Kidney (tissue), 14 donors: Measurements from ENCODE around the gene PEAK1. TPM values are rescaled to one million over a fixed set of nuclear protein-coding genes. Genes with fewer than 3 reads are reported as not detected.

Experiments
- DNase-seq, 5 donors: peaks; one replicate each; pipeline ENCODE4 v3.0.0-alpha.2; 2013 to 2020
- FAIRE-seq: peaks from 2 replicates; lab custom pipeline; 2012; peaks lifted over from hg19 to GRCh38; lab: Jason Lieb, UNC
- H3K27ac ChIP-seq, 2 donors: one replicate each; pipeline ENCODE4 v1.7.0; 2013; ENCODE audit warnings: low read depth in 2 of 2, low read length in 2 of 2, inconsistent platforms in 1 of 2
- H3K27me3 ChIP-seq: one replicate; pipeline ENCODE4 v1.7.1; 2013; ENCODE audit warnings: low read length, inconsistent platforms; ENCODE audit not compliant: control insufficient read depth, insufficient read depth
- H3K36me3 ChIP-seq, 3 donors: one replicate each; pipeline versions ENCODE4 v1.7.0 to v1.7.1; 2013; ENCODE audit warnings: low read length in 3 of 3, control low read depth in 1 of 3, inconsistent platforms in 1 of 3; ENCODE audit not compliant: insufficient read depth in 3 of 3, control insufficient read depth in 2 of 3
- H3K4me1 ChIP-seq, 3 donors: one replicate each; pipeline versions ENCODE4 v1.7.0 to v1.7.1; 2013; ENCODE audit warnings: low read length in 3 of 3, inconsistent platforms in 1 of 3, low read depth in 1 of 3; ENCODE audit not compliant: control insufficient read depth in 2 of 3, insufficient read depth in 2 of 3
- H3K4me3 ChIP-seq, 3 donors: one replicate each; pipeline versions ENCODE4 v1.7.0 to v1.8.1; 2013; ENCODE audit warnings: low read length in 3 of 3, control low read depth in 1 of 3, inconsistent platforms in 1 of 3
- H3K9ac ChIP-seq, 3 donors: one replicate each; pipeline versions ENCODE4 v1.7.0 to v1.7.1; 2013; ENCODE audit warnings: low read length in 3 of 3, control low read depth in 1 of 3, inconsistent platforms in 1 of 3
- H3K9me3 ChIP-seq, 3 donors: one replicate each; pipeline versions ENCODE4 v1.7.0 to v1.7.1; 2013; ENCODE audit warnings: low read length in 3 of 3, control low read depth in 1 of 3, inconsistent platforms in 1 of 3; ENCODE audit not compliant: control insufficient read depth in 2 of 3, insufficient read depth in 1 of 3
- intact Hi-C: fragments of 100-400 bp; cut with DNase I; formaldehyde crosslinking; loops from one replicate; pipeline ENCODE4 v1.11.1; 2022
- polyA plus RNA-seq: library from polyadenylated mRNA; stranded (reverse); fragments of 350-450 nt; fragmentation: Illumina TruSeq; extraction: RNeasy Lipid Tissue Mini Kit (QIAGEN cat#74804); gene quantifications from one replicate; pipeline ENCODE4 v1.2.3, GENCODE V29; 2014; ENCODE audit warnings: low read depth, low replicate concordance; ENCODE audit not compliant: insufficient read depth
- total RNA-seq: library from RNA; stranded (reverse); fragmentation: NEBNext Ultra II Directional; extraction: Animal tissue kit (Norgen Biotek cat#: 25700); gene quantifications from one replicate; pipeline ENCODE4 v1.2.1, GENCODE V29; 2021
- TF ChIP-seq, protein P1 (sequence below): IDR thresholded peaks from 3 replicates; pipeline ENCODE4 v1.5.1; 2012; ENCODE audit warnings: mild to moderate bottlenecking, moderate library complexity, borderline replicate concordance; ENCODE audit not compliant: insufficient read depth; ENCODE audit errors: extremely low read depth
- donor health status: control.
- donor health status: control.
- donor health status: control.
- donor health status: control.
- donor health status: control.
- donor health status: DM: yes; HTN: yes; CAD: no.
- donor health status: Normal renal cell carcinoma (clear cell type).

The PEAK1 gene
- total and polyA plus RNA-seq, 2 donors from 2014 or later = 2.9 to 50.3 TPM

DNA sequence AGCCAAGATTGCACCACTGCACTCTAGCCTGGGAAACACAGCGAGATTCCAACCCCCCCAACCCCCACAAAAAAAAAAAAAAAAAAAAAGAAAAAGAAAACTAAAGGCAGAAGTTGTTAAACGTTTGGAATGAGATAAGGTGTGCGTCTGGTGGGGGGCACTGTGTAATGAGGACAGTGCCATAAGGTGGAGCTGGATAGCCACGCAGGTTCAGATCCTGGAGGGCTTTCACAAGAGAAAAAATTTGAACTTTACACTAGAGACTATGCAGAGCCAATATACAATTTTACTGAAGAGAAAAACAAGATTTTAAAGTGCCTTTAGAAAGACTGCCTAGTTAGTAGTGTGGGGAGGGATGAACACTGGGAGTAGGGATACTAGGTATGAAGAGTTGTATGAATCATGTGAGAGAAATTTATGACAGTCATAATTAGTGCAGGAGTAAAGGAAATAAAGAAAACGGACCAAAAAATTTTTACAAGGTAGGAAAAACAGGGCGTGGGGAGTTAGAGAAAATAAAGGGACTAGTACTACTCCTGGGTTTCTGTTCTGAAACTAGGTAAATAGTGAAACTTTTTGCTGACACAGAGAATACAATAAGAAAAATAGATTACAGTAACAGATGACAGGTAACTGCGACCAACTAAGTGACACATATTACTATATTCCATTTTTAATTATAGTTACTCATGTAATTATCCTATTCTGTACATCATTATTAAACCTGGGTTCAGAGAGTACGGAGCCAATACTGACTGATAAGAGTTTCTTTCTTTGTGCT is 108.1 kb downstream of the PEAK1 start:
- H3K27ac ChIP-seq = no peak overlapping the region
- no peak for FAIRE-seq
- intact Hi-C loops = no loop called here

DNA sequence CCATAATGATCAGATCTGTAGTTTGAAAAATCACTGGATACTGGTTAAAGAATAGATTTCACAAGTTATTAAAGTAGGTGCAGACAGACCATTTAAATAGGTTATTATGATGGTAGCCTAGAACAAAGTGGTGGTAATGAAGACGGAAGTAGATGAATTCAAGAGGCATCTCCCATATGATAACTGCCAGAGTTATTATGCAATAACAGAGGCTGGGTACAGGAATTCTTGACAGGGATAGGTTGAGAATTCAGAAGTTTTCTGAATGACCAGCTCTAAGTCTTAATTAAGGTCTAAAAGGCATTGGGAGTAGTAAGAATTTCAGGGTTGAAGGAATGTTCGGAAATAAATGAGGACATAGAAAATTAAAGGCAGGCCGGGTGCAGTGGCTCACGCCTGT is 108.9 kb downstream of the PEAK1 start:
- Histone ChIP-seq H3K27ac (no peak overlapping the region), H3K27me3 (no peaks in the 10 kb centered on the region), H3K4me1 (peaks cover 0 to 5% (median 0%) of the 10 kb centered on the region in 3 donors), H3K4me3 (no peak overlapping the region), H3K36me3 (no peaks in the 10 kb centered on the region), H3K9me3 (no peaks in the 10 kb centered on the region), H3K9ac (no peak overlapping the region)
- FAIRE-seq (no peak), DNase-seq (no peak)
- TF ChIP-seq, protein P1, sequence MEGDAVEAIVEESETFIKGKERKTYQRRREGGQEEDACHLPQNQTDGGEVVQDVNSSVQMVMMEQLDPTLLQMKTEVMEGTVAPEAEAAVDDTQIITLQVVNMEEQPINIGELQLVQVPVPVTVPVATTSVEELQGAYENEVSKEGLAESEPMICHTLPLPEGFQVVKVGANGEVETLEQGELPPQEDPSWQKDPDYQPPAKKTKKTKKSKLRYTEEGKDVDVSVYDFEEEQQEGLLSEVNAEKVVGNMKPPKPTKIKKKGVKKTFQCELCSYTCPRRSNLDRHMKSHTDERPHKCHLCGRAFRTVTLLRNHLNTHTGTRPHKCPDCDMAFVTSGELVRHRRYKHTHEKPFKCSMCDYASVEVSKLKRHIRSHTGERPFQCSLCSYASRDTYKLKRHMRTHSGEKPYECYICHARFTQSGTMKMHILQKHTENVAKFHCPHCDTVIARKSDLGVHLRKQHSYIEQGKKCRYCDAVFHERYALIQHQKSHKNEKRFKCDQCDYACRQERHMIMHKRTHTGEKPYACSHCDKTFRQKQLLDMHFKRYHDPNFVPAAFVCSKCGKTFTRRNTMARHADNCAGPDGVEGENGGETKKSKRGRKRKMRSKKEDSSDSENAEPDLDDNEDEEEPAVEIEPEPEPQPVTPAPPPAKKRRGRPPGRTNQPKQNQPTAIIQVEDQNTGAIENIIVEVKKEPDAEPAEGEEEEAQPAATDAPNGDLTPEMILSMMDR = no peak
- intact Hi-C loops = no loop called here

More for the DNA sequence above, 108.1 kb downstream of the PEAK1 start:
- TF ChIP-seq, protein P1 = no peak
- Histone ChIP-seq H3K4me3 (no peak overlapping the region), H3K9me3 (no peaks in the 10 kb centered on the region), H3K27me3 (no peaks in the 10 kb centered on the region), H3K36me3 (no peaks in the 10 kb centered on the region), H3K9ac (no peak overlapping the region), H3K4me1 (peaks cover 0 to 5% (median 0%) of the 10 kb centered on the region in 3 donors)
- no peak for DNase-seq

DNA sequence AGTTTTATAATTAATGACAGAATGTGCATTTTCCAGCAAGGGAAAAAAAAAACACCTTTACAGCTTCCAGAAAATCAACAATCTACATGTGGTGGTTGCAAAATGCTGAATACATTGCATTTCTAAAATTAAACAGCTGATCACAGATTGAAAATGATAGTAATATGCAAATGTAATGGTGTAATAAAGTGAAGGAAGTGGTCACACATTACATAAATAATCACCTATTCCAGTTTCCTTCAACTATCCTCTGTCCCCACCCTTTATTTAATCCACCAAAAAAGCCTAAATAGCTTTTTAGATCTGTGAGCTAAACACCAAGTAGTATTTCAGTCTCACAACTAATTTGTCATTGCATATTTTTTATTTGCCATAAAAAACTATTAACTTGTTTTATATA is 110.5 kb downstream of the PEAK1 start:
- H3K27me3 ChIP-seq = no peaks in the 10 kb centered on the region

More for the DNA sequence above, 110.5 kb downstream of the PEAK1 start:
- intact Hi-C loops = no loop called here
- TF ChIP-seq, protein P1 = no peak
- Histone ChIP-seq H3K4me1 (peaks cover 0 to 5% (median 0%) of the 10 kb centered on the region in 3 donors), H3K27ac (no peak overlapping the region), H3K36me3 (no peaks in the 10 kb centered on the region), H3K4me3 (no peak overlapping the region), H3K9me3 (no peaks in the 10 kb centered on the region), H3K9ac (no peak overlapping the region)
- DNase-seq (no peak), FAIRE-seq (no peak)
